ENCODE results near the gene ZDHHC17. TPM values are rescaled to one million over a fixed set of nuclear protein-coding genes. Genes with fewer than 3 reads are reported as not detected.

Gene ZDHHC17
- total and polyA plus RNA-seq, 2 of the 13 experiments (the other 11 are each of a cell fraction or from before 2014, with no cell fraction given) = 36.7 to 38.5 TPM

- Histone ChIP-seq H4K20me1 (ENCODE audit: insufficient read depth, low read length) (peaks cover 6% of the 10 kb centered on the region; the same call in 1 of the 2 replicates), H3K79me2 (ENCODE audit: insufficient read depth, low read length) (peaks cover 40% of the 10 kb centered on the region), H3K36me3 (replicated peaks in 1 of 2; ENCODE audit: control insufficient read depth in 1 of 2, insufficient read depth in 2 of 2, low read length in 2 of 2) (no peaks in the 10 kb centered on the region), H3K9me3 (ENCODE audit: low read length) (no peaks in the 10 kb centered on the region), H3K4me3 (replicated peaks in 1 of 3; ENCODE audit: insufficient read depth in 1 of 3, low read depth in 2 of 3, low read length in 3 of 3) (no peak overlapping the region), H2AFZ (ENCODE audit: low read length) (no peak overlapping the region), H3K27ac (ENCODE audit: extremely low read length, insufficient read depth, low read length) (no peak overlapping the region), H3K9ac (ENCODE audit: insufficient read depth, low read depth, low read length) (no peak overlapping the region), H3K4me2 (ENCODE audit: low read depth, low read length) (no peak overlapping the region), H3K4me1 (ENCODE audit: insufficient read depth, low read length) (peaks cover 20% of the 10 kb centered on the region), H3K27me3 (ENCODE audit: control insufficient read depth in 1 of 2, insufficient read depth in 2 of 2, low read length in 2 of 2) (no peaks in the 10 kb centered on the region)
- CTCF ChIA-PET (ENCODE audit: low intra/inter-chr PET ratio, low total read pairs) = no interaction called here
- FAIRE-seq = no peak
- 100% methylated on average over 1 of the region's 1 CpG for WGBS (ENCODE audit: low lambda C conversion rate)
- no peak for ATAC-seq
- intact Hi-C loops (cut with micrococcal nuclease; ENCODE audit: unreplicated experiment) (no loop called here), in situ Hi-C loops (cut with HindIII; ENCODE audit: extremely low pct_ligation_motif_present, low pct_unique_long_range_greater_than_20kb) (no loop called here)
- DNase-seq (ENCODE audit: low spot score) = no peak
- BruUV-seq (replicated peaks) = no TSS peak
- POLR2A ChIA-PET = no interaction called here
- TF ChIP-seq ZFYVE20 (CRISPR knock-in tag; IDR thresholded peaks at IDR 0.05; ENCODE audit: borderline replicate concordance, low read depth) = no peak
- no peak for TF ChIP-seq ZNF343 (CRISPR knock-in tag; IDR thresholded peaks at IDR 0.05)
- TF ChIP-seq ARID4A (CRISPR knock-in tag; IDR thresholded peaks at IDR 0.05; ENCODE audit: borderline replicate concordance) = no peak
- no peak for TF ChIP-seq CCAR2 (optimal IDR thresholded peaks at IDR 0.05; ENCODE audit: low read depth, low read length)
- no peak for TF ChIP-seq ZFAT (CRISPR knock-in tag; conservative IDR thresholded peaks at IDR 0.05)
- TF ChIP-seq SNRNP70 (IDR thresholded peaks at IDR 0.05; ENCODE audit: low read depth, low read length) = no peak
- no peak for TF ChIP-seq PRPF4 (IDR thresholded peaks at IDR 0.05; ENCODE audit: low read depth, low read length, poor library complexity, severe bottlenecking)
- TF ChIP-seq BCLAF1 (IDR thresholded peaks at IDR 0.05) = no peak
- TF ChIP-seq ZNF556 (CRISPR knock-in tag; IDR thresholded peaks at IDR 0.05; ENCODE audit: borderline replicate concordance) = no peak
- TF ChIP-seq BCL6 (CRISPR knock-in tag; IDR thresholded peaks at IDR 0.05) = no peak
- no peak for TF ChIP-seq ESRRA (CRISPR knock-in tag; IDR thresholded peaks at IDR 0.05; ENCODE audit: low read depth)
Measured at GRCh38 chr12:76785407-76785806, 21.5 kb downstream of the ZDHHC17 start.

Measured in HepG2 (cell line).